OCI-M2 (cell line): Measurements from ENCODE around the gene TLDC2.

Experiments used
- DNase-seq: peaks from one replicate; lab custom pipeline; 2025; ENCODE audit not compliant: unreplicated experiment; lab: John Stamatoyannopoulos, UW

TLDC2 gene

GRCh38 chr20:36849333-36850065 lies 26.4 kb upstream of the TLDC2 start:
- DNase-seq = no peak

GRCh38 chr20:36850759-36851158 lies 25.2 kb upstream of the TLDC2 start:
- no peak for DNase-seq

- DNase-seq = no peak
Observed at GRCh38 chr20:36851490-36851889, 24.4 kb upstream of the TLDC2 start.

GRCh38 chr20:36852187-36852586 lies 23.8 kb upstream of the TLDC2 start:
- DNase-seq = no peak

GRCh38 chr20:36854348-36855240 lies 21.3 kb upstream of the TLDC2 start:
- no peak for DNase-seq

GRCh38 chr20:36855241-36855657 lies 20.7 kb upstream of the TLDC2 start:
- no peak for DNase-seq

GRCh38 chr20:36856195-36856594 lies 19.7 kb upstream of the TLDC2 start:
- DNase-seq = no peak

GRCh38 chr20:36856691-36857635 lies 19.0 kb upstream of the TLDC2 start:
- no peak for DNase-seq

- no peak for DNase-seq
Observed at GRCh38 chr20:36859282-36859555, 16.7 kb upstream of the TLDC2 start.

- DNase-seq = no peak
Observed at GRCh38 chr20:36859700-36860330, 16.1 kb upstream of the TLDC2 start.

GRCh38 chr20:36860339-36860738 lies 15.6 kb upstream of the TLDC2 start:
- no peak for DNase-seq

GRCh38 chr20:36860811-36861624 lies 14.9 kb upstream of the TLDC2 start:
- DNase-seq = no peak

- DNase-seq = no peak
Observed at GRCh38 chr20:36861625-36861874, 14.4 kb upstream of the TLDC2 start.

GRCh38 chr20:36861875-36862801 lies 13.8 kb upstream of the TLDC2 start:
- no peak for DNase-seq

GRCh38 chr20:36862857-36863668 lies 12.9 kb upstream of the TLDC2 start:
- DNase-seq = no peak

GRCh38 chr20:36865076-36865860 lies 10.7 kb upstream of the TLDC2 start:
- no peak for DNase-seq

GRCh38 chr20:36865861-36866149 lies 10.1 kb upstream of the TLDC2 start:
- no peak for DNase-seq

GRCh38 chr20:36866164-36866563 lies 9.8 kb upstream of the TLDC2 start:
- DNase-seq = no peak
